ENCODE data around the gene DNAJB4.
"Not testable (repeated sequence)": the region's sequence is repeated elsewhere in the genome, so short reads cannot be mapped to it uniquely, and the experiment has no call there.

Gene DNAJB4

DNA sequence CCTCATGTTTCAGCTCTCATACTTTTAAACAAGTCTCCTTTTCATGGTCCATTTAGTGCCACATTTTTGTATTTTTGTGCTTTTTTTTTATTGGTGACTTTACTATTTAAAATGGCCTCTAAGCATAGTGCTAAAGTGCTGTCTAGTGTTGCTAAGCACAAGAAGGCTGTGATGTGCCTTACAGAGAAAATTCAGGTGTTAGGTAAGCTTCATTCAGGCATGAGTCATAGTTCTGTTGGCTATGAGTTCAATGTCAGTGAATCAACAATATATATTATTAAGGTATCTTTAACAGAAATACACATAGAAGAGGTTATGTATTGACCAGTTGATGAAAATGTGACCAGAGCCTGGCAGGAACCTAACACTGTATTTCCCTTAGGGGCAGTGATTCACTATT, 13.1 kb upstream of the DNAJB4 start:
- no peak for DNase-seq

DNA sequence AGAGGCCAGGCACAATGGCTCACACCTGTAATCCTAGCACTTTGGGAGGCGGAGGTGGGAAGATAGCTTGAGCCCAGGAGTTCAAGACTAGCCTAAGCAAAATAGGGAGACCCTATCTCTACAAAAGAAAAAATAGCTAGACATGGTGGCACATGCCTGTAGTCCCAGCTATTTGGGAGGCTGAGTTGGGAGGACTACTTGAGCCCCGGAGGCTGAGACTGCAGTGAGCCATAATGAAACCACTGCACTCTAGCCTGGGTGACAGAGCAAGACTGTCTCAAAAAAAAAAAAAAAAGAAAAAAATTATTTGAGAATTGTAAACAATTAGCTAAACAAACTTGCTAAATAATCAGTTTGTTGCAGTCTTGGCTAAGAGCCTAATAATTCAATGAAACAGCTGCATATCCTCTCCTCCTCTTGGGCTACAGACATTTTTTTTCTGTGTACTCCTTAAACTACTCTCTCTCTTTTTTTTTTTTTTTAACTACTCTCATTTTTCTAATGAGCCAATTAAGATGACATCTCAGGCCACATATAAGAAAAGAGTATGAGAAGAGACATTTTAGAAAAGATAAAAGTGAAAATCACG, 10.5 kb upstream of the DNAJB4 start:
- DNase-seq, result no peak

DNA sequence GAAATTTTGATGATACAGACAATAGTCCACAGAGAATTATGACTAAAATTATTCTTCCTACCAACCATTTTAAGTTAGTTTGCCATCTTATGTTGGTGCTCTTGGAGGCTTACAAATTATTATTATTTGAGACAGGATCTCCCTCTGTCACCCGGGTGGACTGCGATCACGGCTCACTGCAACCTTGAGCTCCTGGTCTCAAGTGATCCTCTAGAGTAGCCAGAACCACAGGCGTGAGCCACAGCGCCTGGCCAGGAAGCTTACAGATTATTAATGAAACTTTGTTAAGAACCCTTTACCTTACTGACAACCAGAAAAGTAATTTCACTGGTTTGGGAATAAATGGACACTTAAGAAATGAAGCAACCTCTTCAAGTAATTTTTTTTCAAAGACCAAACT, 8.0 kb upstream of the DNAJB4 start:
- DNase-seq, result no peak

DNA sequence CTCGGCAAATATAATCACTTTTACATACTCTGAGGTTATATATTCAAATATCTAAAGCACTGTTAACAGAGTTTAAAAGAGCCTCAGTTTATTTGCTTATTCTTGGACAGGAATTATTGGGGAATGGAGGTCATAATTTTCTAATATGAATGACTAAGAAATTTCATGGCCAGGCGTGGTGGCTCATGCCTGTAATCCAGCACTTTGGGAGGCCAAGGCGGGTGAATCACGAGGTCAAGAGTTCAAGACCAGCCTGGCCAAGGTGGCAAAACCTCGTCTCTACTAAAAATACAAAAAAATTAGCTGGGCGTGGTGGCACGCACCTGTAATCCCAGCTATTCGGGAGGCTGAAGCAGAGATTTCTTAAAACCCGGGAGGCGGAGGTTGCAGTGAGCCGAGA, 4.2 kb upstream of the DNAJB4 start:
- DNase-seq, result not testable (repeated sequence)

DNA sequence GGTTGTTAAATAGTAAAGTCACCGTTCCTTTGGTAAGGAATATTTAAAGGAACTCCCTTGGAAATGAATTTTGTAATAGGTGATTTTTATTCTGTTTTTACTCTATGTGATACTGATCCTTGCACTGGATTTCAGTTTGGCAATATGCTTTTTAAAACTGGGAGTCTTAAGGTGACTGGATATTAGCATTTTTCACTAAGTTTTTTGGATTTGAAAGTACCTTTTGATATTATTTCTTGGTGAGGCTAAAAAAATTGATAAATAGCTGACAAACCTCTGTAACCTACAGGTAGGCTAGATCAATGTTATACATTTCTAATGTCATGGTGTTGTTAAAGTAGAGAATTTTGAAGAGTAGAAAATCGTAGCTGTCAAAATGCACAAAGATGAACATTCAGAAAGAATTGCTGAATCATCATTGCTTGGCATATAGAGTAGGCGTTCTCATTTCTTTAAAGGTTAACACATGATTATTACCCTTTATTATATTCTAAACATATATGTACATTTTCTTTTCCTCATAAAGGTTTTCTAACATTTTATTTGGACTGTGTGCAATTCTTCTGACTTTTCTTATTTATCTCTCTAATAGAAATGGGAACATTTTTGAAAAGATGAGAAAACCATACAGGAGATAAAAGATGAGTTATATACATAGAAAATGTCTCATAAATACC, 1.5 kb upstream of the DNAJB4 start:
- DNase-seq, result no peak

DNA sequence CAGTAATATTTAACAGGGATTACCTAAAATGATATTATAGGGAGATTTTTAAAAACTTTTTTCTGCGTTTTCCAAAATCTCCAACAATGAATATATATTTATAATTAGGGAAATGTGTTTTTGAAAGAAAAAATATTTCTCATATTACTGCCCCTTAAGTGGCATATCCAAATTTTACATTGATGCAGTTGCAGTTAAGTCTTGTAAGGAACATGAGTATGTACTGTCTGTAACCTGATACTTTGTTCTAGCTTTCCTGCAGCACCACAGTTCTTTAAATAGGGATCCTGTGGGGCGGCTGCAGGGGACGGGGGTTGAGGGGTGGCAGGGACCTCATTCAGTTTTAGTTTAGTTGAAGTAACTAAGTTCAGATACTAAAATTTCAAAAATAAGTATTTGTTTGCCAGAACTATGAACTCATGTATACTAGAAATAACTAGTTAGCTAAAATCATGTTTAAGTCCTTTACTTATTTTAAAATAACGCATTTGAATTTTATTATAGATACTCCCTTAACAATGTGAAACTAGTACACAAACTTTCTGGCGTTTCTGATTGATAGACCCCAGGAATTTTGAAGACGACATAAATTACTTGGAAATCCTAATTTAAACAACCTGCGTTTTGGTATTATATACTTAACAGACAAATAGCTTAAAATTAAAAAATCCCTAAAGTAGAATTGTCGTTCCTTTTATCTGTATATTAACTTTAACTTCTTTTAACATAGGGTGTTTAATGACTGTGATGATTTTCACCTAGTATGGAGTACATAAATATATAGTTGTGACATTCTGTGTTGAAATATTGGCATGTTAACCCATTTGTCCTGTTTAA, 639 bp upstream of the DNAJB4 start:
- peak; percentile 28 for DNase-seq

DNA sequence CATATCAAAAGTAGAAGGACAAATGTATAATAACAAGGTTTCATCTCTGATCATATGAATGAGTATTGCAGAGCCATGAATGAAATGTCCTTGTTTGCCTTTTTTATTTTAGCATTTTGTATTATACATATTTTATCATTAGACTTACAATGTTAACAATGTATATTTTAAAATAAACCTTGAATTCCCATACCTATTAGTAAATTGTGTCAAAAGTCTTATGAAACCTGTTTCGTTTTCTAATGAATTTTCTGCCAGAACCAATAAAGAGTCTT, 646 bp downstream of the DNAJB4 start:
- DNase-seq, result no peak

DNA sequence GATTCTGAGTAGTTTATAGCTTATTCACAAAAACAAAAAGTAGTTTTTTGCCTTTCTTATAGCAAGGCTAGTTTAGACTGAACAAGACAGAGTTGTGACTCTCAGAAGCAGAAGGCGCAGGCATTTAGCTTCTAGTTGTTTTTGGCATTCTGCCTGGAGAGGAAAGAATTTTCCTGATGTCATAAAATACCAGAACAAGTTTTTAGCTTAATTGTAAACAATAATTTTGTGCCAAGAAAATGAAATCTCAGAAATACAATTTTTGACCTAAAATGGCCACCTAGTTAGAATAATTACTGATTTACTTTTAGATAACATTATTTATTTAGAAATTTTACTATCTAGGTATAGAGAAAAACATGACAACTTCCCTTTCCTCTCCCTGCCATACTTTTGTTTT, 1.0 kb downstream of the DNAJB4 start:
- no peak for DNase-seq

DNA sequence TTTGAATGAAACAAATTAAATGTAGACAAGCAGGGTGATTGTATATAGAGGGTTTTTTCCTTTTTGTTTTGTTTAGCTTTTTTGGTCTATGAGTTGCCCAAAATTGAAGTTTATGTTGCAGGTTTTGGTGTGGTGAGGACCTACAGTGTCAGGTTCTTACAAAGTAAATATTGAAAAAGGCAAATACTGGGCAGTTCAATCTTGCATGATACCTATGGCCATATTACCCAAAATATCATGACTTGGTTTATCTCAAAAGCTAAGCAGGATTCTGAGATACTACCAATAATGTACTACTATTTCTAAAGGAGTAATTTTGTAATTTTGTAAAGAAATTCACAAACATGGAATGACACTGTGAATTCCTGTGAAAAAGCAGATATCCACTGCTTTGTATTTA, 1.8 kb downstream of the DNAJB4 start:
- DNase-seq, result no peak

DNA sequence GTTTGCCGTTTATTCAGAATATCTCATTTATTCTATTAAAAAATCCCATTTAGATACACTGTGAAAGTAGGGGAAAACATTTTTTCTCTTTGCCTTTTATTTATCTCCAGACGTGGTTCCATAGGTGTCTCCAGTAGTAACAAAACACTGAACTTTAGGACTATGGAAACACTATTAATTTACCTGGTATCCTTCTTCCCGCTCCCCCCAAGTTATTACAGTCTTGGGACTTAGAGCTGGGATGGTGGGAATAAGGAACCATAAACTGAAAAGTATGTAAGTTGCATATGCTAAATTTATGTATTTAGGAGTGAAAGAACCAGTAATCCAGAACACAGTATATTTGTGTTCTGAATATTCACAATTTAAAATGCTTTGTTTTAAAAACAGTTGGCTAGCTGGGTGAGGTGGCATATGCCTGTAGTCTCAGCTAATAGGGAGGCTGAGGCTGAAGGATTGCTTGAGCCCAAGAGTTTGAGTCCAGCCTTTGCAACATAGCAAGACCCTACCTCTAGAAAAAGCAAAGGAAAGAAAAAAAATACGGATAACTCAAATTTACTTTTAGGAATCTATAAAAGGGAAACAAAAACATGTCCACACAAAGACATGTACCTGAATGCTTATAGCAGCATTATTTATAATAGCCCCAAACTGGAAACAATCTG, 3.1 kb downstream of the DNAJB4 start:
- DNase-seq, result no peak

DNA sequence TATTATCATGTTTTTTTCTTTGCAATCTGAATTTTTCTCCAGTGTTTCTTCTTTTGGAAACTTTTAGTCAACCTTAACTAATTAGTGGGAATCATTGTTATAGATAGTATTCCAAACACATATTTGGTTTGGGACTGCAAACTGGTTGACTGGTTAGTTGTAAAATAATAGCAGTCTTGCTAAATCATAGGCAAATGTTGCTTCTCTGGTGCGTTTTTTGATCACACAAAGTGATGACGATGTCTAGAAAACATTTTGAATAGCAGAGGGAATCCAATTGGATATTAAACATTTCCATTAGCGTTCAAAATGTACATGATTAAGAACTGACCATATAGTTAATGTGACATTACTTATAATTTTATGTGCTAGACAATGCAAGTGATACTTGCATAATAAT, 4.5 kb downstream of the DNAJB4 start:
- no peak for DNase-seq

DNA sequence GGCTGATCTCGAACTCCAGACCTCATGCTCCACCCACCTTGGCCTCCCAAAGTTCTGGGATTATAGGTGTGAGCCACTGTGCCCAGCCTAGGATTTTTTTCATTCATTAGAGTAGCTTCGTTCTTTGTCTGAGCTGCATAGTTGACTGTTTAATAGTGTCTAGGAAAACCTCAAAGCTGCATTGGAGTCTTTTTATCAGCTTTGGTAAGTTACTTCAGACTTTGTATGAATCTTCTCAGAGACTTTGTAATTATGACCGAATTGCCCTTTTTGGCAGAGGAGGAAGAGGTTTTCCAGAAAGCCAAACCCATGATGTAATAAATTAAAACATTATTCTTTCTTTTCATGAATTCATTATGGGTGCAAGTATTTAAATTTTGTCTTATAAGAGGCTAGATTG, 5.1 kb downstream of the DNAJB4 start:
- DNase-seq, result no peak

DNA sequence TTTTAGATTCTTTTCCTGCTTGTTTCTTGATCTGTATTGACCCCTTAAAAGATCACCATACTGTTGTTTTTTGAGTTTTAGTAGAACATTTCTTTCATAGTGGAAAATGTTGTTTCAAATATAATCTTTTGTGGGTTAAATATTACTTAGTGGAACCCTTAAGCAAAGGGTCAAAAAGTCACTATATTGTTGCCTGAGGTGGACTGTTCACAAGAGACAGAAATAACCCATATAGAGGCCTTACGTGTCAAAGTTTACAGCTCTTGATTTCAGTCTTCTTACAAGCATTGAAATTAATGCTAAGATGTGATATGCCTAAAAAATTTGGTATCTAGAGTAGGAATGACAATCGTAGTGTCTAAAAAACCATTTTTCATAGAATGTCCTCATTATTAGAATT, 6.3 kb downstream of the DNAJB4 start:
- no peak for DNase-seq

DNA sequence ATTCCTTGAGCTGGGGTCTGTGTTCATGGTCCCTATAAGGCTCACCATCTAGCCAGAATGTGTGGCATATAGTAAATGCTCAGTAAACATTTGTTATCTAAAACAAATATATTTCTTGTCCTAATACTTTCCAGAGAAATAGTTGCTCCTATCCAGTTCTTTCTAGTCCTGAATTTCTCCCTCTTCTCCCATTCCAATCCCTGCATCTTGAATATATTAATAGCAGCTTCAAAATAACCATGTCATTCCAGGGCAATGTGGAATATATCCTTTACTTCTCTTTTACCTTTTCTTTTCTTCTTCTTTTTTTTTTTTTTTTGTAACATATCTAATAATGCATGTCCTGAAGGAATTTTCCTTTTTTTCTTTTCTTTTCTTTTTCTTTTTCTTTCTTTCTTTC, 10.4 kb downstream of the DNAJB4 start:
- DNase-seq, result no peak

DNA sequence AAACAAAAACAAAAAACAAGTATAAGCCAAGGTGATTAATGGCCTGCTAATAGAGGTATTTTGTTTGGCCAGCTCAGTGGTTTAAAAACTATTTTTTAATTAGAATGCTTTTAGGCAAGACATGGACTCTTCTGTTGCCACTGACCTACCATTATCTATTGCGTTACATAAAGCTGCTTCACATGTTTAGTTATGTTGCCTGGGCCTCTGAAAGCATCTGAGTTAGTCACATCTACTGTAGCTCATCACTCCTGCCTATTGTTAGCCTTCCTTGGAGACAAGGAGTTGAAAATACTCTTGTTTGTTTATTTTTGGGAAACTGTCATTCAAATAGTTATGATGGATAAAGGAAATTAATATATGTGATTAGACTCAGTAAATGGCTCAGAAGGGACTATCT, 14.3 kb downstream of the DNAJB4 start:
- no peak for DNase-seq

DNA sequence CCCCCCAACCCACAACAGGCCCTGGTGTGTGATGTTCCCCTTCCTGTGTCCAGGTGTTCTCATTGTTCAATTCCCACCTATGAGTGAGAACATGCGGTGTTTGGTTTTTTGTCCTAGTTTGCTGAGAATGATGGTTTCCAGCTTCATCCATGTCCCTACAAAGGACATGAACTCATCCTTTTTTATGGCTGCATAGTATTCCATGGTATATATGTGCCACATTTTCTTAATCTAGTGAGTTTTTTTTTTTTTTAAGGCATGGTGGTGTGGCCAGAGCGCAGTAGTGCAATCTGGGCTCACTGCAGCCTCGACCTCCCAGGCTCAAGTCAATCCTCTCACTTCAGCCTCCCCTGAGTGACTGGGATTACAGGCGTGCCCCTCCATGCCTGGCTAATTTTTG, 16.4 kb downstream of the DNAJB4 start:
- not testable (repeated sequence) for DNase-seq

DNA sequence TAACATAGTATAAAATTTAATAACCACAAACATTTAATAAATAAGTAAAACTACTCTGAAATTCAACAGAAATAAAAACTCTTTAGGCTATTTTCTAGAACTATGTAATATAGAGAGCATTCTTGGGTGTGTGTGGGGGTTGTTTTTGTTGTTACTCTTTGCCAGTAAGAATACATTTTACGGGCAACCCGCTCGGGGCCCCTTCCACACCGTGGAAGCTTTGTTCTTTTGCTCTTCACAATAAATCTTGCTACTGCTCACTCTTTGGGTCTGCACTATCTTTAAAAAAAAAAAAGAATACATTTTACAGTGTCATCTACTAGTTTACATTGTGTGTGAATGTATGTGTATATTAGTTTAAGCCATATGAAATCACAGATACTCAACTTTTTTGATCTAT, 25.1 kb downstream of the DNAJB4 start:
- no peak for DNase-seq

DNA sequence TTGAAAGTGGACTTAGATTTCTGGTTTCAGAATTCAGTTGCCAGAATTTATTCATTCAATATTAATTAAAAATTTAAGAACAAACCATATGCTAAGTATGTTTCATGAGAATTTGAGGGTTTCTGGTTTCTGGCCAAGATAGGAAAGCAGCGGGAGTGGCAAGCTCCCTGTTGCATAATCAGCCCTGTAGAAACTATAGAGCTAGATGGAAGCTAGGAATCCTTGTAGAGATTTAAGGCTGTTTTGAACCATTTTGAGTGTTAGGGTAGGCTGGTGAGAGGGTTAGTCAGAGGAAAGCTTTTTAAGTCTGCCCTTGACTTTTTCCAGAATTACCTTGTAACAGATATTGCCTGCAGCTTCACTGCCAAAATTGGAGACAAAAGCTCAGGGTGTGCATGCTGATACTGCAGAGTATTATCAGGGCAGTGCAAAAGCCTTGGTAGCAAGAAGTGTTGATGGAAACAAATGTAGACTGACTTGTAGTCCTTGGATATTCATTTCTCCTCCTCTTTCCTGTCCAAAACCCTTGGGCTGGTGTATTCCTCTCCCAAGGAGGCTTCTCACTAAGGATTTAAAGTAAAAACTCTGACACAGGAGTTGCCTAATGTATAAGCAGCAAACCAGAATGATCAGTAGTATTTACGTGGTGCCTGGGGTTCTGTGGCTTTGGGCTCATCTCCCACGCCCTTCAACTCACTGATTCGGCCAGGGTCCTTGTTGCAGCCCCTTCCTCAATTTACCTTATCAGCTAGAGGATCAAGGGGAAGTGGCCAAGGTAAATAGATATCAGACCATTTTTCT, 28.5 kb downstream of the DNAJB4 start:
- no peak for DNase-seq

DNA sequence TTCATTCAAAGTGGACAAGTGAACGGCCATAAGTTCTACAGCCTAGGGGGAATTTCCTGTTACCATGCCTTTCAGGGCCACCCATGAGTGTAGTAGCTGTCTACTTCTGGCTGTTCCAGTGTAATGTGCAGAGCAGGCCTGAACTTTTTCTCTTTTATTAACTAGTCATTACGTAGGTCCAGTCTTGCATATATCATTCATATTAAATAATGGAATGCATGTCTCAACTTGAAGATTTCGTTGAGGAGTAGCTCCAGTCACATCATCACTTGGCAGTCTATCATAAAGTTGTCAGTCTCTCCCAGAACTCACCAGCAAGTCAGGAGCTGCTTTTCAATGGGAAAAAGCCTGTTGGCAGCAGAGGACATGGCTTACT, 29.0 kb downstream of the DNAJB4 start:
- no peak for DNase-seq

DNA sequence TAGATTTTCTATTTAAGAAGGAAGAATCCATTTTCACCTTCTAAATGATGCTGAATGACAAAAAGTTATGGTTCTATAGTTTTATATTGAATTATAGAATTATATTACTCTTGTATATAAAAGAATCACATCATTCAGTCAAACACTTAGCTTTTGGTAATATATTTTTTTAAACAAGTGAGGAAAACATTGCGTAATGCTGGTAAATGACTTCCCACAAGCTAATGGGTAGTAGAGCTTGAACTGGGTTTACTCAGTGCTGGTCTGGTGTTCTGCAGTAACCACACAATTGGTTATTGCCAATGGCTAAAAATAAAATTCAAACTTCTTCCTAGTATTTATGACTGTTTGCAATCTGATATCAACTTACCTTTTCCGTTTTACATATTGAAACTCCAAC, 30.4 kb downstream of the DNAJB4 start:
- DNase-seq, result no peak

DNA sequence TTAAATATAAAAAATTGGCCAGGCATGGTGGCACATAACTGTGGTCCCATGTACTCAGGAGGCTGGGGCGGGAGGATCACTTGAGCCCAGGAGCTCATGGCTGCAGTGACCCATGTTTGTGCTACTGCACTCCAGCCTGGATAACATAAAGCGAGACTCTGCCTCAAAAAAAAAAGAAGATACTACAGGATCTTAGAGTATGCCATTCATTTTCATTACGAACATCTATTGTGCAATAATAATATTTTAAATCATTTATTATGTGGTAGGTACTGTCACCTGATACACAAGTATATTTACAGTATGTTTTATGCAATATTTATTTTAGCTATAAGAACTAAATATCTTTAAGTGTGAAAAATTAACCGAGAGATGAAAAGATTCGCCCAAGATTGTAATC, 31.7 kb downstream of the DNAJB4 start:
- DNase-seq, result no peak

DNA sequence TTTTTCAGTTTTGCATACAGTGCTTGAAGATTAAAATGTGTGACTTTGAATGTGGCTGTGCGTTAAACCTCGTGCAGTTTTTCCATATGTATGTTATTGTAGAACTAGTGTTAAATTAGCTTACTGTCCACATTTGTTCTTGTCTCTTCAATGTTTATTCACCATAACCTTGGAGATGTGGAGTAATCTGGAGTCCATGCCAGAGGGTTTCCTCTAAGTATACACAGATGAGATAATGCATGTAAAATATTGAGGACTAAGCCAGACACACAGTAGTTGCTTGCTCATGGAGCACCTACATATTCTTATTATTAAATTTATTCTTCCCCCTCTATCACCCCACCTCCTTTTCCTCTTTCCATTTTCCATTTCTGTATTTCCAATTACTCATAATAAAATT, 33.3 kb downstream of the DNAJB4 start:
- DNase-seq, result no peak

DNA sequence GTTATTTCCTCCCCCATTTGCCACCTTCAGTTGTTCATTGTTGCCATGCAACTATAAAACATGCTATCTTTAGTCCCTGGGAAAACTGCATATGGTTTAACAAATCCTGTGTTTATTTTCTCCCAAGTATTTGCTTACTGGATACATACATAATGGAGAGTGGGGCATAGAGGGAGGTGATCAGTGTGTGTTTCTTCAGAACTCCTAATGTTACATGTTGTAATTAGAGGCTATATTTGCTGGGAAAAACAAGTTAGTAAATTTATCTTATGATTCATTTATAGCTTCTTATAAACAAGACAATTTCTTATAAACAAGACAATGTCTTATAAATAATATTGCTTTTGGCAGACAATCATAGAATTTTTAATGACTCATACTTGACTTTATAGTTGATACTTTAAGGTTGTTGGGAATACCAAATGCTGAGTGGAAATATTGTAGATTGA, 33.8 kb downstream of the DNAJB4 start:
- no peak for DNase-seq

Data from activated CD4-positive, alpha-beta T cell treated with anti-CD3 and anti-CD28 coated beads, Interleukin-2, amount 50 U/mL, for 1 hour (primary cell).